ENCODE results near the gene SLC7A10.
"Not testable (repeated sequence)": the region's sequence is repeated elsewhere in the genome, so short reads cannot be mapped to it uniquely, and the experiment has no call there.

SLC7A10 gene

GRCh38 chr19:33215438-33216197 lies 10.0 kb downstream of the SLC7A10 start:
- DNase-seq, result no peak

- DNase-seq, result no peak
Observed at GRCh38 chr19:33214596-33214995, 11.1 kb downstream of the SLC7A10 start.

- no peak for DNase-seq
Observed at GRCh38 chr19:33212436-33213172, 13.0 kb downstream of the SLC7A10 start.

GRCh38 chr19:33211794-33212435 lies 13.7 kb downstream of the SLC7A10 start:
- no peak for DNase-seq

GRCh38 chr19:33210266-33210940 lies 15.2 kb downstream of the SLC7A10 start:
- DNase-seq, result no peak

- not testable (repeated sequence) for DNase-seq
Observed at GRCh38 chr19:33209850-33210230, 15.8 kb downstream of the SLC7A10 start.

GRCh38 chr19:33208904-33209849 lies 16.5 kb downstream of the SLC7A10 start:
- DNase-seq, result no peak

- DNase-seq, result no peak
Observed at GRCh38 chr19:33208371-33208895, 17.2 kb downstream of the SLC7A10 start.

GRCh38 chr19:33207903-33208302 lies 17.7 kb downstream of the SLC7A10 start:
- DNase-seq, result no peak

GRCh38 chr19:33207040-33207620 lies 18.5 kb downstream of the SLC7A10 start:
- no peak for DNase-seq

GRCh38 chr19:33206261-33207039 lies 19.2 kb downstream of the SLC7A10 start:
- DNase-seq, result no peak

- DNase-seq, result no peak
Observed at GRCh38 chr19:33205531-33206260, 20.0 kb downstream of the SLC7A10 start.

- DNase-seq, result no peak
Observed at GRCh38 chr19:33205110-33205509, 20.5 kb downstream of the SLC7A10 start.

GRCh38 chr19:33204136-33204973 lies 21.3 kb downstream of the SLC7A10 start:
- no peak for DNase-seq

- no peak for DNase-seq
Observed at GRCh38 chr19:33203529-33203928, 22.1 kb downstream of the SLC7A10 start.

GRCh38 chr19:33202546-33203507 lies 22.8 kb downstream of the SLC7A10 start:
- no peak for DNase-seq

GRCh38 chr19:33201886-33202545 lies 23.6 kb downstream of the SLC7A10 start:
- no peak for DNase-seq

All from fibroblast of upper back skin (primary cell).